Islet of Langerhans (tissue), 1 donor: ENCODE results near the gene PHC2.

ENCODE experiments used
- FAIRE-seq: peaks from one replicate; lab custom pipeline; 2011; peaks lifted over from hg19 to GRCh38; lab: Jason Lieb, UNC

PHC2 gene

GRCh38 chr1:33430692-33431593, at the start of gene PHC2:
Gene PHC2 (minus strand): TSS chr1:33431095. CDS start chr1:33375539, 55,556 bp downstream.
- FAIRE-seq = peak; percentile 41

DNA sequence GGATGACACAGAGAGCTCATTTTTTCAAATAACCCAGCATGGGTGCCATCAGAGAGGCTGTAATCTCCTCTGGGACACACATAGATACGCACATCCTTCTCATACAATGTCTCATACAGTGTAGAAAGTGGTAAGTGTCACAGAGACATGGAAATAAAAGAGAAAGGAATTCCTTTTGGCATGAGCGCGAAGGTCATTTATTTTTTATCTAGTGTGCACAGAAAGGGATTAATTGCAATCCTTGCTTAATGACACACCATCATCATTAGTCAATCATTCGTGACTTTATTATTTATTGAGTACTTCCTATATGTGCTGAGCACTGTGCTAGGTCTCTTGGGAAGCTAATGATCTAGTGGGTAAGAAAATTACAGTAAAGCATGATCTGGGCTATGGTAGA, 46.6 kb upstream of the PHC2 start:
- no peak for FAIRE-seq

DNA sequence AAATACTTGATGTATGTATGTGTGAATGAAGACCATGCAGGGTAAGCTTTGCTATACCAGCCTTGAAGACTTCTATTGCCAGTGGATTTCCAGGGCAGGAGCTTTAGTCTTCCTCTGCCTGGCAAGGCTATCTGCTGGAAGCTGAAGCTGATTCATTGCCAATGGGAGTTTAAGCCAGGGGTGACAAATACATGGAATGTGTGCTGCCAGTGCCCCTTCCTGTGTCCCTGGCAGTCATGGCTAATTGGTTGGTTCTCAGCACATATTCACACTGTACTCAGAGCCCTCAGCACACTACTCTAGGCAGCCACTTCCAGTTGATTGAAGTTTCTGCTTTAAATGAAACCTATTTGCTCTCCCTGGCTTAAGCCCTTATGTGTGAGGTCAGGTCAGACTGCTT, 43.0 kb upstream of the PHC2 start:
- no peak for FAIRE-seq

DNA sequence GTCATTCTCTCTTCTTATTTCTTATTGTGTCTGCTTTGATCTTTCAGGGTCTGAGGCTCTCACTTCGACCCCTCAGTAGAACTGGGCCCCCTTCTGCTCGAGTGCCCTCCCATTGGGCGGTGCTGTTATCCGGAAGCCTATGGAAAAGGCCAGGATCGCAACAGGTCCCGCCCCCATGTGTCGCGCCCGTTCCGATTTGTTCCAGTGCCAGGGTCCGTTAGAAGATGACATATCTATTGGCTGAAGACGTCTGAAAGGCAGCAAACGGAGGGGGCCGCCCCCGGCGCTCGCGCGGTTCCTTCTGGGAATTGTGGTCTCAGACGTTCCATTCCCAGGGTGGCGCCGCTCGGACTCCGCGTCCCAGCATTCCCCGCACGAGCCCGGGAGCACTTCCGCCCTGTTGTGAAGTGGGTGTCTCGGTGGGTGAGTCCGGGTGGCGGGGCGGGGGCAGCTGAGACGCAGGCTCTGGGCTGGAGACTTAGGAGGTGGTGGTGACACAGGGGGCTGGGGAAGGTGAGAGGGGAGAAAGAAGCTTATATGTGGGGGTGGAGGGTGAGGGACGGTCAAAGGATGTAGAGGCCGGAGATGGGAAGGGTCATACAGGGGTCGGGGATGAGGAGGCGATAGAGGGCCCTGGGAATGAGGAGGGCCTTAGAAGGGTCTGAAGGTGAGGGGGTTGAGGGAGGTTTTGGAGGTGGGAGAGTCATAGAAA, 41.5 kb upstream of the PHC2 start, which contains the start of gene ZSCAN20:
ZSCAN20 (plus strand) TSS at position 377 of the 712 bp plus-strand sequence. CDS start 6,644 bp downstream, outside the sequence.
- peak; percentile 58 for FAIRE-seq

- FAIRE-seq = no peak
Measured at GRCh38 chr1:33471416-33471815, 40.5 kb upstream of the PHC2 start.

GRCh38 chr1:33470495-33471012, 39.7 kb upstream of the PHC2 start:
- peak; percentile 27 for FAIRE-seq

DNA sequence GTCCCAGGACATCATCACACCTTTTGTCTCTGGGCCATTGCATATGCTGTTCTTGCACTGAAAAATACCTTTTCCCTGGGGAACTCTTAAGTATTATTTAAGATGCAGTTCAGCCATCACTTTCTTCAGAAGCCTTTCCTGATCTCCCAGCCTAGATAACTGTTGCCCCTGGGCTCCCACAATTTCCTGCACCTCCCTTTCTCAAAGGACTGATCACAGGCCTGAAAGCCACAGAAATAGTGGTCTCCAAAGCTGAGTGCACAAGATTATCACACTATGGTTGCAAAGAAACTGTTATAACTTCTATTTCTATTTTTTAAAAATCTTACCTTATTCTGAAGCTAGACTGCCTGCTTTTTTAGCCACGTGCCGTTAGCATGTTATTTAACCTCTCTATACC, 38.8 kb upstream of the PHC2 start:
- no peak for FAIRE-seq

- no peak for FAIRE-seq
Measured at GRCh38 chr1:33468967-33469366, 38.1 kb upstream of the PHC2 start.

DNA sequence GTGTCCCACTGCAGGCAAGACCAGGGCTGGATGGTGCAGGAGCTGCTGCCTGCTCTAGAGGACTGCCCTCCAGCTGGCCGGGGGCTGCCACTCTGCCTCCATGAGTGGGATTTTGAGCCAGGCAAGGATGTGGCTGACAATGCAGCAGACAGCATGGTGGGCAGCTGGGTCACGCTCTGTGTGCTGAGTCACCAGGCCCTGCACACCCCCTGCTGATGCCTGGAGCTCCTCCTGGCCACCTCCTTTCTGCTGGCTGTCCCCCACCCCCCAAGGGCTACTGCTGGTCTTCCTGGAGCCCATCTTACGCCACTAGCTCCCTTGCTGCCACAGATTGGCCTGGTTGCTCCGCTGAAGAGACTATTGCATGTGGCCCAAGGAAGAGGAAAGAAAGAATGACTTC, 37.6 kb upstream of the PHC2 start:
- no peak for FAIRE-seq

DNA sequence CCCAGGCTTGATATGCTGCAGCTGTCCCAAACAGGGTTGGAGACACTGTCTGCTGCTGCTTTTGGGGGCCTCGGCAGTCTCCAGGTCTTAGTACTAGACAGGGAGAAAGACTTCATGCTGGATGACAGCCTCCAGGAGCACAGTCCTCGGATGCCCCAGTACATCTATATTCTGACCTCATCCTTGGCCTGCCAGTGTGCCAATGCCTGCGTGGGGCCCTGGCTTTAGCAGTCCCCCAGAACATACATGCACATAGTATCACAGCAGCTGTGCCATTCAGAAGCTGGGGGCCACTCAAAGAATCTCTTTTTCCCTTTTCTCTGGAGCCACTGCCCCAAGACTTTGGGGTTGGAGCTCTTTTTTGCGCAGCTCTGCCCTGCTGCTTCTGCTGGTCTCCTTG, 37.1 kb upstream of the PHC2 start:
- no peak for FAIRE-seq

DNA sequence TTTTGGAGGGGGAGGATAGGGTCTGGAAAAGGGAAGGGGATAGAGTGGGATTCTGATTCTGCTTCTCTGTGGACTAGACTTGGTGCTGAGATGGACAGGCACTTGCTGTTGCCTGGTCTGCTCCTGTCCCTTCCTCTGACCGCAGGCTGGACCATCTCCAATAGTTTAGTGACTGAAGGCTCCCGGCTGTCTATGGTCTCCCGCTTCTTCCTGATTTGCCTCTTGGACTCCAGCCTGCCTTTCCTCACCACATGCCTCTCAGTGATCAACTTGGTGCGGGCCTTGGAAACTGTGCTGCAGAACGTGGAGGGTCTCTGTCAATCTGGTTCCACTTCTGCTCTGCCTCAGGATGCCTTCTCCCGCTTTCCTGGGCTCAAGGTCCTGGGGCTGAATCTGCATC, 35.3 kb upstream of the PHC2 start:
- FAIRE-seq = no peak

- no peak for FAIRE-seq
Measured at GRCh38 chr1:33465316-33465715, 34.4 kb upstream of the PHC2 start.

DNA sequence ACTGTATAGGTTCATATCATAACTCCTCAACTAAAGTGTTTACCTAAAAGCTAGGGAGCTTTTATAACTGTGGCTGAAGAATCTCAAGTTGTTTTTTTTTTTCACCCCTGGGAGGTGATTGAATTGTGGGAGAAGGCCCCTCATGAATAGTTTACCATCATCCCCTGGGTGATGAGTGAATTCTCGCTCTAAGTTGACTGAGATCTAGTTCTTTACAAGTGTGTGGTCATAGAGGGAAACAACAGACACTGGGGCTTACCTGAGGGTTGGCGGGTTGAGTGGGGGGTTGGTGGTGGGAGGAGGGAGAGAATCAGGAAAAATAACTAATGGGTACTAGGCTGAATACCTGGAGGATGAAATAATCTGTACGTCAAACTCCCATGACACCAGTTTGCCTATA, 33.7 kb upstream of the PHC2 start:
- no peak for FAIRE-seq

DNA sequence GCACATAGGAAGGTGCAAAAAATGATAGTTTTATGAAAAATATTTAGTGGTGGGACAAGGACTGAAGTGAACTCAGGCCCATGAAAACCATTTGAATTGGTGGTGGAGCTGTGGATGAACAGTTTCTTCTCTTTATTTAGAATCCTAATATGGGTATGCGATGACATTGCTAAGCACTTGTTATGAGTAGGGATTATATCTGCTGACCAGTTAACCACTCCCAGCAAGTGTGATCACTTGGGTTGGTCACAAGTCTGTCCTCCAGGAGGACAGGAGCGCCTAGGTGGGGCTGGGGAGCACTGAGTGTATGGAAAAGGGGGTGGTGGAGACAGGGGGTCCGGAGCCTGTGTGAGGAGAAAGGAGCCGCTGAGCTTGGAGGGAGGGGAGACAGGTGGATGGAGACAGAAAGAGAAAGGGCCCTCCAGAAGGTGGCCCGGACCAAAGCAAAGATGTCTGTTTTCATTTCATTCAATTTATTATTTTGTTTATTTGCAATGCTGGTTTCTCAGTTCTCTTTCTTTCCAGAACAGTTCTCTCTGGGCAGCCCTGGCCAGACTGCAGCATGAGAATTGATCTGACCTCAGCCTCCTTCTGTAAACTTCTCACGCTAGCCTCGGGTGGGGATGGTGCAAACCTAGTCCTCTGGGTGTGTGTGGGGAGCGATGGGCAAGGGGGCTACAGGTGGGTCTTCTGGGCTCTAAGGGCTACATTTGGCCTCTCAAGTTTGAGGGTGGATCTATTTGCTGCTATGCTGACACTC, 31.7 kb upstream of the PHC2 start:
- no peak for FAIRE-seq

- no peak for FAIRE-seq
Measured at GRCh38 chr1:33460947-33461629, 30.2 kb upstream of the PHC2 start.

DNA sequence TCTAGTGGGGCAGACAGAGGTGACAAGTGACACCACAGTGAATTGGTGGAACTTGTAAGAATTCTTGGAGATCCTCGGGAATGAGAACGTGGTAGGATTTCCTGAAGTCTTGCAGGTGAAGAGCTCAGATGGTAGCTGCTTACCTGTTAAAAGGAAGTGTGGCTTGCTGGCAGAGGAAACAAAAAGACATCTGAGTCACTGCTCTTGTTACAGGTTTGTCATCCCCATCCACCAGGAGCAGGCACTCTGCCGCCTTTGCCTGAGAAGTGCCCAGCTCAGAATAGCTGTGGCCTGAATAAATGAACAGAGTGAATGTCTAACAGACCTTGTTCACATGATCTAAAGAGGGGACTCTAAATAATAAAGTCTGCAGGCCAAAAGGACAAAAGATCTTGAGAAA, 29.2 kb upstream of the PHC2 start:
- no peak for FAIRE-seq

DNA sequence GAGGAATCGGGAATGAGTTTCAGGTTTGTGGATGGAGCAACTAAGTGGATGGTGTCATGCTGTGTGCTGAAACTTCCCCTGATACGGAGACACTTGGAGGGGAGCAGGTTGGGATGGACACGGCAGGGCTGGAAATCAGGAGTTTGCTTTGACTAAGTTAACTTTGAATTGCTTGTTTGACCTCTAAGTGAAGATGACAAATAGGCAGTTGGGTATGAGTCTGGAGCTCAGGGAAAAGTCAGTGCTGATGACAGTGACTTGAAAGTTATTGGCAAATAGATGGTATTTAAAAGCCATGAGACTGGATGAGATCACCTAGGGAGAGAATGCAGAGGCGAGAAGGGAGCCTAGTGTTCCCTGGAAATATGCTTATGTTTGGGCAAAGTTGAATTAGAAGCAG, 28.8 kb upstream of the PHC2 start:
- no peak for FAIRE-seq

DNA sequence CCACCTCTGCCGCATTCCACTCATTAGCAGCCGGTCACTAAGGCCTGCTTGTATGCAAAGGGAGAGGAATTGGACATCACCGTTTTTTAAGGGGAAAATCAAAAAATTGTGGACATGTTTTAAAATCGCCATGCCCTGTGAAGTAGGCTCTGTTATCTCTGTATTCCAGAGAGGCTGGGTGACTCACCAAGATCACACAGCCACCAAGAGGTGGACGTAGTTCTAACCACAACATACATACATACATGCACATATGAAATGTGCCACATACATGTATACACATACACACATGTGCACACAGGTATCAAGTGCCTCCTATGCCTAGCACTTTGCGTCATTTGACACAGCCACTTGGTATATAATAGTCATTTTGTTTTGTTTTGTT, 25.6 kb upstream of the PHC2 start:
- no peak for FAIRE-seq

DNA sequence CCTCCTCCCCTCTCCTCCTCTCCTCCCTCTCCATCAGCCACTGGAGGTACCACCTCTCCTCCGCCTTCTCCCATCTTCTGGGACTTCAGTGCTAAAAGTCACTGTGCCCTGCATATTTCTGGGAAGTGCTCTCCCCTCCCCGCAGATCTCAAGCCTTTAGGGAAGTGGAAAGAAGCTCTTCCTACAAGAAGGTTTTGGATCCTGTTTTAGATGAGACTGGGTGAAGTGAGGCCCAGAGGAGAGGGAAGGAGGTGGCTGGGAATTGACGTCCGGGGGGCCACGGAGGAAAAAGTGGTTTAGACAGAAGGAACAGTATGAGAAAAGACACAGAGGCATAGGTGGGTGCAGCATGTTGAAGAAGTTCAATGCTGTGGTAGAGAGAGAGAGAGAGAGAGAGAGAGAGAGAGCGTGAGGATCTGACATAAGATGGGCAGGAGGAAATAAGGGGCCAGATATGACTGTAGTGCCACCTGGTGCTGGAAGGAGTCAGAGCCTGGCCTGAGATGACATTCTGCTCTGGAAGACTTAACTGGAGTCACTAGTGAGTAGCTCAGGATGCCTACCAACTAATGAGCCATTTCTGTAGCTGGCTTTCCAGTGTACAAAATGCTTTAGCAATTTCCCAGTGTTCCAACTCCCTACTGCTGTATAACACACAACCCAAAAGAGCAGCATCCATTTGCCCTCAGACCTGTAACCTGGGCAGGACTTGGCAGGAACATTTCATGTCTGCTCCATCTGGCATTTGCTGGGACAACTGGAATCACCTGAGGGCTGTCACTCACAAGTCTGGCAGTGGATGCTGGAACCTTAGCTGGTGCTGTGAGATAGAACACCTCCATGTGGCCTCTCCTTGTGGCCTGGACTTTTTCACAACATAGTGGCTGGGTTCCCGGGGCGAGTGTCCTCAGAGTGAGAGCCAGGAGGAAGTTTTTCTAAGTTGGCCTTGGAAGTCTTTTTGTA, 24.9 kb upstream of the PHC2 start:
- FAIRE-seq = peak; percentile 56

GRCh38 chr1:33454646-33455282, 23.9 kb upstream of the PHC2 start:
- FAIRE-seq = no peak
